Stomach (tissue), 9 donors: ENCODE results near the gene NPY5R. TPM values are rescaled to one million over a fixed set of nuclear protein-coding genes. Genes with fewer than 3 reads are reported as not detected.

Source experiments
- DNase-seq, 2 donors: peaks; one replicate each; pipeline versions ENCODE4 v3.0.0 to v3.0.0-alpha.2; 2013 to 2019
- H3K27ac ChIP-seq, 5 donors: fragments of 200-600 bp in 4 of 5; sonication (generic) in 4 of 5; one replicate each; pipeline ENCODE4 v1.5.1; 2013 to 2019; ENCODE audit warnings: mild to moderate bottlenecking in 1 of 5, moderate library complexity in 1 of 5
- H3K27me3 ChIP-seq, 3 donors: fragments of 200-600 bp; sonication (generic); one replicate each; pipeline ENCODE4 v1.5.1; 2017 to 2019; ENCODE audit warnings: mixed run types in 1 of 3
- H3K36me3 ChIP-seq, 4 donors: fragments of 200-600 bp; sonication (generic); 1 replicate in 3 of 4; 2 replicates in 1 of 4; pipeline ENCODE4 v1.5.1; 2016 to 2019
- H3K4me1 ChIP-seq, 4 donors: fragments of 200-600 bp; sonication (generic); one replicate each; pipeline ENCODE4 v1.5.1; 2016 to 2019
- H3K4me3 ChIP-seq, 4 donors: fragments of 200-600 bp; sonication (generic) in 3 of 4; one replicate each; pipeline ENCODE4 v1.5.1; 2016 to 2019; ENCODE audit warnings: mild to moderate bottlenecking in 1 of 4
- H3K9me3 ChIP-seq, 4 donors: fragments of 200-600 bp; sonication (generic); one replicate each; pipeline ENCODE4 v1.5.1; 2016 to 2019
- CTCF ChIP-seq, 7 experiments: fragments of 450-650 bp in 4 of 7; fragments of 200-600 bp in 3 of 7; sonication (generic) in 3 of 7; IDR thresholded peaks; one replicate each; pipeline ENCODE4 v1.5.1; 2016 to 2019; ENCODE audit warnings: antibody characterized with exemption in 7 of 7, control low read depth in 2 of 7, mild to moderate bottlenecking in 1 of 7
- EP300 ChIP-seq: sonication (generic); formaldehyde crosslinking; IDR thresholded peaks from one replicate; pipeline ENCODE4 v1.6.1; 2017; ENCODE audit warnings: antibody characterized with exemption
- POLR2A ChIP-seq, 4 donors: fragments of 450-650 bp; IDR thresholded peaks; one replicate each; pipeline ENCODE4 v1.6.1; 2016; ENCODE audit warnings: antibody characterized with exemption in 4 of 4, control low read depth in 2 of 4, mild to moderate bottlenecking in 1 of 4, moderate library complexity in 1 of 4
- POLR2AphosphoS5 ChIP-seq, 3 donors: sonication (generic); formaldehyde crosslinking; IDR thresholded peaks; one replicate each; pipeline ENCODE4 v1.6.1; 2016; ENCODE audit warnings: antibody characterized with exemption in 3 of 3
- WGBS, 5 donors: extraction: QIAGEN DNeasy Blood & Tissue Kit in 3 of 5; methylation state at CpG; one replicate each; pipeline versions ENCODE4 v1.1.5 to v1.1.7; 2013 to 2018; 5-methylcytosine and 5-hydroxymethylcytosine counted together
- intact Hi-C: fragments of 100-400 bp; cut with DNase I; formaldehyde crosslinking; loops from one replicate; pipeline ENCODE4 v1.15.1; 2023; ENCODE audit warnings: low total_unique reads
- polyA plus RNA-seq, 3 donors: library from polyadenylated mRNA; stranded (reverse); fragments of 200-250 nt; gene quantifications; one replicate each; pipeline ENCODE4 v1.2.3, GENCODE V29; 2013
- total RNA-seq, 5 donors: library from RNA; depleted of rRNA; stranded (reverse); fragments of >200 nt; gene quantifications; one replicate each; pipeline versions ENCODE4 v1.1.0 to v1.2.3, GENCODE V29; 2014 to 2016
- donor health status: healthy with polysubstance abuse.
- donor health status: Bipolar disorder and iron deficiency.
- donor health status: healthy.

The NPY5R gene
- total and polyA plus RNA-seq, 8 donors: 0.55 TPM; not detected in 7

GRCh38 chr4:163332526-163333406 lies 10.9 kb upstream of the NPY5R start, which contains the start of gene NPY1R:
Gene NPY1R, minus strand, starts transcription at chr4:163332596. Its CDS starts 6,042 bp downstream, at chr4:163326554.
- TF ChIP-seq POLR2AphosphoS5 (IDR thresholded peaks at IDR 0.05): no peak
- peak in 5 of 7 experiments; percentile 30 to 51 (median 49) for TF ChIP-seq CTCF (IDR thresholded peaks at IDR 0.05)
- no peak for TF ChIP-seq POLR2A (IDR thresholded peaks at IDR 0.05)
- Histone ChIP-seq H3K4me3 (peak within 1 kb of the TSS; percentile 47 to 55 (median 51)), H3K9me3 (no peaks in the 10 kb centered on the region), H3K36me3 (no peaks in the 10 kb centered on the region), H3K27me3 (peaks cover 0 to 59% (median 27%) of the 10 kb centered on the region in 3 donors), H3K4me1 (peaks cover 7 to 27% (median 22%) of the 10 kb centered on the region in 4 donors), H3K27ac (peak within 1 kb of the TSS in 2 of 5 donors; percentile 9 to 44)
- DNase-seq: peak; percentile 65 to 92
- intact Hi-C loops: no loop called here
- 9 to 12% (median 11%) methylated on average over 36 of the region's 36 CpGs for WGBS, 5 donors

- DNase-seq: no peak
- no peaks in the 10 kb centered on the region for H3K9me3 ChIP-seq
- peaks cover 0 to 42% (median 27%) of the 10 kb centered on the region in 3 donors for H3K27me3 ChIP-seq
- no peak overlapping the region for H3K4me3 ChIP-seq
- intact Hi-C loops: loop anchor here (5.0 kb wide), 1 partner anchor 228 kb away; no protein-coding TSS in a partner anchor
- H3K4me1 ChIP-seq: peaks cover 7 to 27% (median 22%) of the 10 kb centered on the region in 4 donors
- H3K27ac ChIP-seq: no peak overlapping the region
- TF ChIP-seq POLR2AphosphoS5 (IDR thresholded peaks at IDR 0.05) (no peak), CTCF (IDR thresholded peaks at IDR 0.05) (no peak), POLR2A (IDR thresholded peaks at IDR 0.05) (no peak), EP300 (no peak)
- WGBS, 5 donors: 77 to 85% (median 81%) methylated on average over 3 of the region's 3 CpGs
- H3K36me3 ChIP-seq: no peaks in the 10 kb centered on the region
Measured at GRCh38 chr4:163335384-163335783, 8.3 kb upstream of the NPY5R start.

GRCh38 chr4:163344147-163345125 lies 744 bp downstream of the NPY5R start:
- peak in 1 of 2 donors; percentile 34 for DNase-seq
- Histone ChIP-seq H3K4me1 (peaks cover 12 to 20% (median 17%) of the 10 kb centered on the region in 4 donors), H3K9me3 (no peaks in the 10 kb centered on the region), H3K27me3 (peaks cover 6 to 62% (median 32%) of the 10 kb centered on the region in 3 donors), H3K4me3 (peak overlapping the region; percentile 37 to 52 (median 39)), H3K36me3 (no peaks in the 10 kb centered on the region), H3K27ac (peak overlapping the region in 2 of 5 donors; percentile 2 to 41)
- no peak for TF ChIP-seq EP300
- no peak for TF ChIP-seq POLR2A (IDR thresholded peaks at IDR 0.05)
- TF ChIP-seq POLR2AphosphoS5 (IDR thresholded peaks at IDR 0.05): no peak
- TF ChIP-seq CTCF (IDR thresholded peaks at IDR 0.05): no peak
- intact Hi-C loops: no loop called here
- 2 to 5% (median 4%) methylated on average over 27 to 50 of the region's 50 CpGs for WGBS, 5 donors

GRCh38 chr4:163350672-163351071 lies 7.0 kb downstream of the NPY5R start:
- Histone ChIP-seq H3K4me1 (no peaks in the 10 kb centered on the region), H3K27ac (no peak overlapping the region), H3K9me3 (no peaks in the 10 kb centered on the region), H3K36me3 (no peaks in the 10 kb centered on the region), H3K27me3 (peaks cover 0 to 23% (median 2%) of the 10 kb centered on the region in 3 donors), H3K4me3 (no peak overlapping the region)
- DNase-seq: no peak
- TF ChIP-seq CTCF (IDR thresholded peaks at IDR 0.05): no peak
- TF ChIP-seq EP300: no peak
- TF ChIP-seq POLR2AphosphoS5 (IDR thresholded peaks at IDR 0.05): no peak
- TF ChIP-seq POLR2A (IDR thresholded peaks at IDR 0.05): no peak
- intact Hi-C loops: no loop called here
